GM18519 (cell line): Measurements from ENCODE around the gene FUCA2.
"Not testable (repeated sequence)": the region's sequence is repeated elsewhere in the genome, so short reads cannot be mapped to it uniquely, and the experiment has no call there.

Source experiments
- ATAC-seq: cut with Tn5 transposase; IDR thresholded peaks from one replicate; pipeline ENCODE4 v1.9.1; 2021; ENCODE audit warnings: mild to moderate bottlenecking, moderate library complexity; ENCODE audit not compliant: unreplicated experiment, low FRiP score

FUCA2 gene

GRCh38 chr6:143536866-143537691 lies 25.6 kb upstream of the FUCA2 start:
- ATAC-seq, result peak; percentile 43

GRCh38 chr6:143536461-143536865 lies 24.9 kb upstream of the FUCA2 start:
- peak; percentile 48 for ATAC-seq

GRCh38 chr6:143535189-143535614 lies 23.7 kb upstream of the FUCA2 start:
- ATAC-seq, result no peak

- no peak for ATAC-seq
Observed at GRCh38 chr6:143531720-143532499, 20.4 kb upstream of the FUCA2 start.

- ATAC-seq, result no peak
Observed at GRCh38 chr6:143529095-143529494, 17.6 kb upstream of the FUCA2 start.

GRCh38 chr6:143528164-143528811 lies 16.8 kb upstream of the FUCA2 start:
- peak; percentile 58 for ATAC-seq

GRCh38 chr6:143527677-143528076 lies 16.2 kb upstream of the FUCA2 start:
- ATAC-seq, result no peak

- no peak for ATAC-seq
Observed at GRCh38 chr6:143525356-143525755, 13.8 kb upstream of the FUCA2 start.

- ATAC-seq, result no peak
Observed at GRCh38 chr6:143522039-143522600, 10.6 kb upstream of the FUCA2 start.

- ATAC-seq, result no peak
Observed at GRCh38 chr6:143517447-143517773, 5.9 kb upstream of the FUCA2 start.

GRCh38 chr6:143516690-143517446 lies 5.3 kb upstream of the FUCA2 start:
- ATAC-seq, result no peak

GRCh38 chr6:143515766-143516355 lies 4.3 kb upstream of the FUCA2 start:
- no peak for ATAC-seq

GRCh38 chr6:143515061-143515760 lies 3.7 kb upstream of the FUCA2 start:
- no peak for ATAC-seq

- peak; percentile 44 for ATAC-seq
Observed at GRCh38 chr6:143513410-143513809, 1.9 kb upstream of the FUCA2 start.

- not testable (repeated sequence) for ATAC-seq
Observed at GRCh38 chr6:143510326-143510725, 1.2 kb downstream of the FUCA2 start.

- ATAC-seq, result no peak
Observed at GRCh38 chr6:143507358-143508145, 4.0 kb downstream of the FUCA2 start.

- ATAC-seq, result no peak
Observed at GRCh38 chr6:143506620-143507019, 4.9 kb downstream of the FUCA2 start.

- ATAC-seq, result no peak
Observed at GRCh38 chr6:143506199-143506598, 5.3 kb downstream of the FUCA2 start.
